T-cell (primary cell): Measurements from ENCODE around the gene SULT1B1. TPM values are rescaled to one million over a fixed set of nuclear protein-coding genes. Genes with fewer than 3 reads are reported as not detected.

Experiments
- ATAC-seq, 4 experiments: fragments of 200-7000 bp in 3 of 4; fragments of 150-1000 bp in 1 of 4; cut with Tn5 transposase; replicated peaks in 1 of 4; 1 replicate in 3 of 4; 2 replicates in 1 of 4; pipeline ENCODE4 v1.10.0; 2021; ENCODE audit warnings: moderate library complexity in 3 of 4, mild to moderate bottlenecking in 2 of 4, moderate number of reproducible peaks in 1 of 4
- CTCF ChIA-PET, 2 donors: fragments of 300-600 bp; sonication (Branson Sonifier 250); formaldehyde crosslinking; loops; one replicate each; lab custom pipeline; 2022; ENCODE audit warnings: antibody characterized with exemption in 2 of 2; lab: Charles Lee
- POLR2A ChIA-PET, 2 donors: fragments of 300-600 bp; sonication (Branson Sonifier 250); formaldehyde crosslinking; loops; one replicate each; lab custom pipeline; 2022; ENCODE audit warnings: antibody characterized with exemption in 2 of 2; lab: Charles Lee
- DNase-seq, 35 experiments: peaks; one replicate each; pipeline versions ENCODE4 v3.0.0 to v3.0.0-alpha.2; 2013 to 2023
- H3K27ac ChIP-seq: one replicate; pipeline ENCODE4 v1.5.1; 2013; ENCODE audit warnings: low read length
- H3K27me3 ChIP-seq, 2 experiments: replicated peaks in 1 of 2; 1 replicate in 1 of 2; 2 replicates in 1 of 2; pipeline versions ENCODE4 v1.6.1 to v1.7.0; 2013; ENCODE audit warnings: low read length in 1 of 2, mixed read lengths in 1 of 2; ENCODE audit not compliant: control insufficient read depth in 2 of 2, insufficient read depth in 2 of 2; ENCODE audit errors: extremely low read depth in 1 of 2
- H3K36me3 ChIP-seq, 2 donors: 1 replicate in 1 of 2; 2 replicates in 1 of 2; pipeline versions ENCODE4 v1.6.1 to v1.7.0; 2013; ENCODE audit warnings: low read length in 1 of 2; ENCODE audit not compliant: control insufficient read depth in 2 of 2, insufficient read depth in 1 of 2; ENCODE audit errors: extremely low read depth in 1 of 2
- H3K4me1 ChIP-seq, 2 experiments: 1 replicate in 1 of 2; 2 replicates in 1 of 2; pipeline versions ENCODE4 v1.6.1 to v1.7.0; 2013; ENCODE audit warnings: low read length in 2 of 2, mixed read lengths in 1 of 2; ENCODE audit not compliant: insufficient read depth in 2 of 2, control insufficient read depth in 1 of 2; ENCODE audit errors: extremely low read depth in 1 of 2
- H3K4me3 ChIP-seq, 2 donors: 1 replicate in 1 of 2; 2 replicates in 1 of 2; pipeline versions ENCODE4 v1.5.1 to v1.7.0; 2013; ENCODE audit warnings: mild to moderate bottlenecking in 2 of 2, low read length in 1 of 2, moderate library complexity in 1 of 2; ENCODE audit not compliant: control insufficient read depth in 1 of 2; ENCODE audit errors: extremely low read depth in 1 of 2
- H3K9me3 ChIP-seq: 2 replicates; pipeline ENCODE4 v1.7.0; 2013
- H3K27ac Mint-ChIP-seq, 2 donors: one replicate each; pipeline ENCODE4 v1.8.0; 2020 to 2021; ENCODE audit warnings: mild to moderate bottlenecking in 2 of 2, mixed read lengths in 2 of 2
- H3K27me3 Mint-ChIP-seq, 2 donors: one replicate each; pipeline ENCODE4 v1.8.0; 2021 to 2022; ENCODE audit warnings: mixed read lengths in 2 of 2
- H3K36me3 Mint-ChIP-seq: one replicate; pipeline ENCODE4 v1.8.0; 2021; ENCODE audit warnings: mixed read lengths
- H3K4me1 Mint-ChIP-seq, 3 donors: one replicate each; pipeline ENCODE4 v1.8.0; 2020 to 2022; ENCODE audit warnings: mixed read lengths in 3 of 3, mild to moderate bottlenecking in 1 of 3
- H3K4me3 Mint-ChIP-seq, 3 donors: one replicate each; pipeline ENCODE4 v1.8.0; 2020 to 2022; ENCODE audit warnings: mild to moderate bottlenecking in 3 of 3, mixed read lengths in 3 of 3, moderate library complexity in 3 of 3
- H3K9me3 Mint-ChIP-seq, 3 donors: one replicate each; pipeline ENCODE4 v1.8.0; 2020 to 2022; ENCODE audit warnings: mixed read lengths in 3 of 3
- WGBS: methylation state at CpG from one replicate; pipeline ENCODE4 v1.1.5; 2013; ENCODE audit warnings: missing lambda C conversion rate; ENCODE audit not compliant: insufficient coverage; 5-methylcytosine and 5-hydroxymethylcytosine counted together
- total RNA-seq, 35 experiments: library from RNA in 6 of 35; stranded (reverse) in 6 of 35; fragments of 120-200 nt in 1 of 35; gene quantifications; one replicate each; pipeline versions ENCODE4 v1.2.1 to v1.2.4 and lab custom pipeline; 2013 to 2026

SULT1B1 gene
- total RNA-seq, 5 donors from 2014 or later (not counting 1 experiment from before 2014, with no cell fraction given), result 8.0 to 22.6 (median 10.0) TPM

DNA sequence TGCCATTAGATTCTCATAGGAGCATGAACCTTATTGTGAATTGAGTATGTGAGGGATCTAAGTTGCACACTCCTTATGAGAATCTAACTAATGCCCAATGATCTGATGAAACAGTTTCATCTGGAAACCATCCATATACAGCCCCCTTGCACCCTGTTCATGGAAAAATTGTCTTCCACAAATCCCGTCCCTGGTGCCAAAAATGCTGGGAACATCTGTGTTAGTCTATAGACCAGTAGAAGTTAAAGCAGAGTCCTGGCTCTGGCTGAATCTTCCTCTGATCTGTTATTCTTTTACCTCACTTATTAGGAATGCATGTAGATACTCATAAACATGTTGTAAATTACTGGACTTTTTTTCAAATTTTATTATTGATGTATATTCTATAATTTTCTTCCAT, 29.2 kb downstream of the SULT1B1 start:
- Mint-ChIP-seq H3K27me3 (no peaks in the 10 kb centered on the region), H3K4me3 (no peak overlapping the region), H3K36me3 (peaks cover 20% of the 10 kb centered on the region), H3K27ac (no peak overlapping the region), H3K4me1 (peaks cover 4 to 13% (median 8%) of the 10 kb centered on the region in 3 donors), H3K9me3 (no peaks in the 10 kb centered on the region)
- Histone ChIP-seq H3K36me3 (peaks cover 0 to 2% of the 10 kb centered on the region in 2 donors), H3K27ac (no peak overlapping the region), H3K4me3 (no peak overlapping the region), H3K9me3 (no peaks in the 10 kb centered on the region), H3K4me1 (no peaks in the 10 kb centered on the region), H3K27me3 (no peaks in the 10 kb centered on the region)
- CTCF ChIA-PET, result no interaction called here
- DNase-seq, result no peak
- WGBS, result no CpG with 5 or more reads among the region's 1 CpG
- POLR2A ChIA-PET, result no interaction called here
- no peak for ATAC-seq

GRCh38 chr4:69730002-69730401, 30.4 kb downstream of the SULT1B1 start:
- no peak overlapping the region for H3K27ac Mint-ChIP-seq

DNA sequence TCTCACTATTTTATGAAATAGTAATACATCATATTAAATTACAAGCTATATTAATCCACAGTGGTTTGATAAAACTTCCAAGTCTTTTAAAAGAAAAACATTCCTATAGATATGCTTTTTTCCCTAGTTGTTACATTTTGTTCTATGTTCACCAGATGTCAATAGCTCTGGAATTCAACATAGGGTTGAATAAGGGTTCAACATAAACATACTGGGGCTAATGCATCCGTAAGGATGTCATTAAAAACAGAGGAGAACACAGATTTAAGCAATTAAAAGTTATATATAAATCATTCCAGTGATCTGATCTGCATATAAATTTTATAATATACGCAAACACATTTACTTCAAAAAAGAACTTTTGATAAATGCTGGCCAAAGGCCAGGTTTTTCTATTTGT, 32.5 kb downstream of the SULT1B1 start:
- peaks cover 28% of the 10 kb centered on the region for H3K36me3 Mint-ChIP-seq
- POLR2A ChIA-PET, result no interaction called here
- no CpG with 5 or more reads among the region's 2 CpGs for WGBS
- H3K27ac ChIP-seq, result no peak overlapping the region
- no peak overlapping the region for H3K27ac Mint-ChIP-seq
- H3K27me3 Mint-ChIP-seq, result no peaks in the 10 kb centered on the region
- peaks cover 0 to 2% of the 10 kb centered on the region in 2 donors for H3K36me3 ChIP-seq
- H3K4me1 Mint-ChIP-seq, result peaks cover 4 to 11% (median 10%) of the 10 kb centered on the region in 3 donors
- CTCF ChIA-PET, result no interaction called here
- ATAC-seq (no peak), DNase-seq (no peak)
- H3K9me3 Mint-ChIP-seq, result peaks cover 0 to 4% (median 2%) of the 10 kb centered on the region in 3 donors
- H3K4me3 Mint-ChIP-seq, result no peak overlapping the region
- H3K4me3 ChIP-seq, result no peak overlapping the region
- H3K27me3 ChIP-seq, result no peaks in the 10 kb centered on the region
- no peaks in the 10 kb centered on the region for H3K4me1 ChIP-seq
- no peaks in the 10 kb centered on the region for H3K9me3 ChIP-seq

More at GRCh38 chr4:69730002-69730401, 30.4 kb downstream of the SULT1B1 start:
- POLR2A ChIA-PET, result no interaction called here
- Mint-ChIP-seq H3K4me3 (no peak overlapping the region), H3K9me3 (no peaks in the 10 kb centered on the region), H3K4me1 (peaks cover 4 to 11% (median 10%) of the 10 kb centered on the region in 3 donors), H3K36me3 (peaks cover 22% of the 10 kb centered on the region), H3K27me3 (no peaks in the 10 kb centered on the region)
- H3K4me3 ChIP-seq, result no peak overlapping the region
- H3K4me1 ChIP-seq, result no peaks in the 10 kb centered on the region
- DNase-seq, result no peak
- CTCF ChIA-PET, result no interaction called here
- no peaks in the 10 kb centered on the region for H3K27me3 ChIP-seq
- ATAC-seq, result no peak
- no peak overlapping the region for H3K27ac ChIP-seq
- peaks cover 0 to 2% of the 10 kb centered on the region in 2 donors for H3K36me3 ChIP-seq
- no peaks in the 10 kb centered on the region for H3K9me3 ChIP-seq

- no peaks in the 10 kb centered on the region for H3K4me1 ChIP-seq
- no peak overlapping the region for H3K27ac ChIP-seq
- no peak for ATAC-seq
- Mint-ChIP-seq H3K9me3 (peaks cover 0 to 4% (median 2%) of the 10 kb centered on the region in 3 donors), H3K27ac (no peak overlapping the region), H3K27me3 (no peaks in the 10 kb centered on the region), H3K4me3 (no peak overlapping the region), H3K4me1 (peaks cover 4 to 11% (median 10%) of the 10 kb centered on the region in 3 donors), H3K36me3 (peaks cover 28% of the 10 kb centered on the region)
- POLR2A ChIA-PET, result no interaction called here
- CTCF ChIA-PET, result no interaction called here
- H3K9me3 ChIP-seq, result no peaks in the 10 kb centered on the region
- no peak overlapping the region for H3K4me3 ChIP-seq
- peaks cover 0 to 2% of the 10 kb centered on the region in 2 donors for H3K36me3 ChIP-seq
- WGBS, result no CpG with 5 or more reads among the region's 1 CpG
- no peaks in the 10 kb centered on the region for H3K27me3 ChIP-seq
- no peak for DNase-seq
Measured at GRCh38 chr4:69727426-69727825, 33.0 kb downstream of the SULT1B1 start.

DNA sequence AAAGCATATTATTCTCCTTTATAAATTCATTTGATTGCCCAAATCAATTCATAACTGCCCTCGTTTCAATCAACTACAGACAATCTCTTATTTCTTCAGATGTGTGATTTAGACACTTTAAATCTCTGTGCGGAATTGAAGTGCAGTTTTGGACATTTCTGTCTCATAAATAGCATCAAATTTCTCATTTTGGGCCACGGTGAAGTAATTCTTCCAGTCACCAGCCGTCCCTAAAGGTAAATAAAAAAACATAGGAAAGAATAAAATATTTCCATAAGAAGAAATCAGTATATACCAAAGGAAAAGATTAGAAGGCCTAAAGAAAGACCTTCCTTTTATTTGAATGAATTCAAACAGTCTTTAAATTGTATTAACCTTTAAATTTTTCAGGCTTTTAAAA, 33.4 kb downstream of the SULT1B1 start:
- Histone ChIP-seq H3K9me3 (no peaks in the 10 kb centered on the region), H3K36me3 (no peaks in the 10 kb centered on the region), H3K27ac (no peak overlapping the region), H3K4me3 (no peak overlapping the region), H3K4me1 (no peaks in the 10 kb centered on the region), H3K27me3 (no peaks in the 10 kb centered on the region)
- H3K36me3 Mint-ChIP-seq, result peaks cover 26% of the 10 kb centered on the region
- no peak for ATAC-seq
- H3K9me3 Mint-ChIP-seq, result peaks cover 0 to 4% (median 2%) of the 10 kb centered on the region in 3 donors
- POLR2A ChIA-PET, result no interaction called here
- no peak overlapping the region for H3K4me3 Mint-ChIP-seq
- DNase-seq, result no peak
- WGBS, result no CpG with 5 or more reads among the region's 4 CpGs
- H3K4me1 Mint-ChIP-seq, result peaks cover 4 to 11% (median 10%) of the 10 kb centered on the region in 3 donors
- no peaks in the 10 kb centered on the region for H3K27me3 Mint-ChIP-seq
- CTCF ChIA-PET, result no interaction called here
- H3K27ac Mint-ChIP-seq, result no peak overlapping the region

DNA sequence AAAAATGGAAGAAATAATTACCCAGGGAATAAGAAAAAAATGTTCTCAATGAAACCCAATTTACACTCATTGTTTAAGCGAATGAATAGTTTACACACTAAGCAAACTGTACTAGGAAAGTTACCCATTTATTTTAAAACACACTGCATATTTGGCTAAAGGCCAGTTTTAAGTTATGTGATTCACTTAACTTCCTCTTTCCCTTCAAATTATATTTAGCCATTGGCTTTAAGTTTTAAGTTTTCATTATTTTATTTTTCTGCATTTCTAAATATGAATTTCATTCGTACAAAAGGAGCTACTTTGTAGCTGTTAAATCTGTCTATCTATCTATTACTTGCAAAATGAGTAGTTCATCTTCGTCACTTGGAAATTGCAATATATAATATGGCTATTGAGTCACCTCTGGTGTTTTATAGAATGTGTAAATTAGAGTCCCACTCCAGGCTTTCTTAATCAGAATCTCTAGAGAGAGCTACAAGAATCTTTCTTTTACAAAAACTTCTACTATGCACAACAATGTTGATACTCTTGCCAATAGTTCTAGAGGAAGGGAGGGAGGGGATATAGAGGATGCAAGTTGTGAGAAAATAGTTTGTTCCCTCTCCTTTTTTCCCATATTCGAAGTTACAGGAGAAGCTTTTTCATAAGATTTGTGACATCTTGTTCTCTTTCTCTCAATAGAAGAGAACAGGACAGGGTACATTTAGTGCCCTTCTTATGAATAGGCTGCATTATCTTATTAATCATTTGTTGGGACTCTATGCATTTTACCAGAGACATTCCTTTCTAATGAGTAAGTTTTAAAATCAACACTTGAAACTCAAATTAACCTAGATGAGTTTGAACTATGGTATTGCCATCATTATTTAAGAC, 41.8 kb downstream of the SULT1B1 start:
- no peaks in the 10 kb centered on the region for H3K4me1 ChIP-seq
- Mint-ChIP-seq H3K4me3 (no peak overlapping the region), H3K27me3 (no peaks in the 10 kb centered on the region), H3K27ac (no peak overlapping the region), H3K36me3 (peaks cover 8% of the 10 kb centered on the region), H3K4me1 (peaks cover 0 to 5% (median 2%) of the 10 kb centered on the region in 3 donors), H3K9me3 (no peaks in the 10 kb centered on the region)
- H3K27me3 ChIP-seq, result no peaks in the 10 kb centered on the region
- H3K27ac ChIP-seq, result no peak overlapping the region
- WGBS, result no CpG with 5 or more reads among the region's 4 CpGs
- no peaks in the 10 kb centered on the region for H3K9me3 ChIP-seq
- ATAC-seq (no peak), DNase-seq (no peak)
- ChIA-PET CTCF (no interaction called here), POLR2A (interaction anchor here in 1 of 2 donors (0.5 kb wide), 1 partner anchor 825 kb away, joined by 4 read pairs; no protein-coding TSS in a partner anchor)
- H3K4me3 ChIP-seq, result no peak overlapping the region
- no peaks in the 10 kb centered on the region for H3K36me3 ChIP-seq
